ENCODE results near the gene PRKCE.

PRKCE gene

GRCh38 chr2:45683292-45683691 is 31.8 kb downstream of the PRKCE start:
- DNase-seq (ENCODE audit: low read depth in 2 of 2): no peak
- TF ChIP-seq CTCF (IDR thresholded peaks at IDR 0.05; ENCODE audit: low read depth, low read length): no peak
- no peak overlapping the region for H3K4me3 ChIP-seq (replicated peaks in 1 of 2; ENCODE audit: low read depth in 2 of 2, low read length in 2 of 2)

GRCh38 chr2:45684756-45685155 is 33.3 kb downstream of the PRKCE start:
- no peak for TF ChIP-seq CTCF (IDR thresholded peaks at IDR 0.05; ENCODE audit: low read depth, low read length)
- no peak overlapping the region for H3K4me3 ChIP-seq (replicated peaks in 1 of 2; ENCODE audit: low read depth in 2 of 2, low read length in 2 of 2)

GRCh38 chr2:45685260-45685659 is 33.8 kb downstream of the PRKCE start:
- TF ChIP-seq CTCF (IDR thresholded peaks at IDR 0.05; ENCODE audit: low read depth, low read length): no peak
- no peak overlapping the region for H3K4me3 ChIP-seq (replicated peaks in 1 of 2; ENCODE audit: low read depth in 2 of 2, low read length in 2 of 2)
- DNase-seq (ENCODE audit: low read depth in 2 of 2): no peak

More at GRCh38 chr2:45684756-45685155, 33.3 kb downstream of the PRKCE start:
- DNase-seq (ENCODE audit: low read depth in 2 of 2): no peak

- TF ChIP-seq CTCF (IDR thresholded peaks at IDR 0.05; ENCODE audit: low read depth, low read length): no peak
These were observed 36.5 kb downstream of the PRKCE start for GRCh38 chr2:45687964-45688363.

GRCh38 chr2:45688479-45689298 is 37.2 kb downstream of the PRKCE start:
- no peak for TF ChIP-seq CTCF (IDR thresholded peaks at IDR 0.05; ENCODE audit: low read depth, low read length)
- no peak overlapping the region for H3K4me3 ChIP-seq (replicated peaks in 1 of 2; ENCODE audit: low read depth in 2 of 2, low read length in 2 of 2)
- no peak for DNase-seq (ENCODE audit: low read depth in 2 of 2)

More at GRCh38 chr2:45687964-45688363, 36.5 kb downstream of the PRKCE start:
- no peak for DNase-seq (ENCODE audit: low read depth in 2 of 2)
- no peak overlapping the region for H3K4me3 ChIP-seq (replicated peaks in 1 of 2; ENCODE audit: low read depth in 2 of 2, low read length in 2 of 2)

- no peak for TF ChIP-seq CTCF (IDR thresholded peaks at IDR 0.05; ENCODE audit: low read depth, low read length)
These were observed 38.8 kb downstream of the PRKCE start for GRCh38 chr2:45690231-45690630.

More at GRCh38 chr2:45690231-45690630, 38.8 kb downstream of the PRKCE start:
- DNase-seq (ENCODE audit: low read depth in 2 of 2): no peak
- H3K4me3 ChIP-seq (replicated peaks in 1 of 2; ENCODE audit: low read depth in 2 of 2, low read length in 2 of 2): no peak overlapping the region
